Memory B cell (primary cell): ENCODE measurements around the gene TMEM242.

Experiments used
- ATAC-seq: fragments of 150-1000 bp; cut with Tn5 transposase; 2 replicates; pipeline ENCODE4 v1.10.0; 2021; ENCODE audit warnings: low read depth, mild to moderate bottlenecking, moderate library complexity
- DNase-seq, 2 donors: peaks; one replicate each; pipeline ENCODE4 v3.0.0; 2022; ENCODE audit warnings: low spot score in 2 of 2
- H3K27ac Mint-ChIP-seq: one replicate; pipeline ENCODE4 v1.8.0; 2022; ENCODE audit warnings: mild to moderate bottlenecking, moderate library complexity, mixed read lengths
- H3K27me3 Mint-ChIP-seq: one replicate; pipeline ENCODE4 v1.8.0; 2022; ENCODE audit warnings: mixed read lengths
- H3K36me3 Mint-ChIP-seq: one replicate; pipeline ENCODE4 v1.8.0; 2022; ENCODE audit warnings: mild to moderate bottlenecking, mixed read lengths
- H3K4me1 Mint-ChIP-seq: one replicate; pipeline ENCODE4 v1.8.0; 2022; ENCODE audit warnings: mixed read lengths
- H3K4me3 Mint-ChIP-seq: one replicate; pipeline ENCODE4 v1.8.0; 2022; ENCODE audit warnings: mild to moderate bottlenecking, moderate library complexity, mixed read lengths
- H3K9me3 Mint-ChIP-seq: one replicate; pipeline ENCODE4 v1.8.0; 2022; ENCODE audit warnings: mixed read lengths

The TMEM242 gene

DNA sequence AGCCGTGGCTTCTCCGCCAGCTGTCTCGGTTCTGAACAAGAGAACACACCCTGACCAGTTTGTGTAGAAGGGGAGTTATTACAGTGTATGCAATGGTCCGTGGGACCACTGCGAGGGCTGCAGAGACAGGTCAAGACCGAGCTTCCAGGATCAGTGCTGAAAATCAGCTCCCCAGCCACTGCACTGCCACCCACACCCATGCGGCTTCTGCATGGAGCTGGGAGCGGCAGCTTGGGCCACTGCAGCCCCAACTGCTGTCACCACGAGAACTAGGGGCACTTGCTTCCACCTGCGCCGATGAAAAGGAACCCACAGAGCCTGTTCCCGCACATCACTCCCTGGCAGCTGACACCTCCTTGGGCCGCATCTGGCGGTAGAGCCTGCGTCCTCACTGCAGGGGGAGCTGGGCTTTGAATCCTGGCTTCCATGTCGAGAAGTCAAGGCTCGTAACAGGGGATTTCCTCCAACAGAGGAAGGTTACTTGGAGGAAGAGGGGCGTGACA is 56.2 kb downstream of the TMEM242 start:
- ATAC-seq (no peak), DNase-seq (no peak)
- H3K4me3 Mint-ChIP-seq, result no peak overlapping the region
- peaks cover 8% of the 10 kb centered on the region for H3K27me3 Mint-ChIP-seq
- no peaks in the 10 kb centered on the region for H3K36me3 Mint-ChIP-seq
- H3K4me1 Mint-ChIP-seq, result peaks cover 2% of the 10 kb centered on the region
- H3K27ac Mint-ChIP-seq, result no peak overlapping the region
- peaks cover 8% of the 10 kb centered on the region for H3K9me3 Mint-ChIP-seq

- H3K27me3 Mint-ChIP-seq, result peaks cover 12% of the 10 kb centered on the region
- H3K9me3 Mint-ChIP-seq, result peaks cover 8% of the 10 kb centered on the region
- peaks cover 2% of the 10 kb centered on the region for H3K36me3 Mint-ChIP-seq
- peaks cover 2% of the 10 kb centered on the region for H3K4me1 Mint-ChIP-seq
- DNase-seq (no peak), ATAC-seq (no peak)
- no peak overlapping the region for H3K27ac Mint-ChIP-seq
- H3K4me3 Mint-ChIP-seq, result no peak overlapping the region
Measured at GRCh38 chr6:157266274-157267101, 56.8 kb downstream of the TMEM242 start.

DNA sequence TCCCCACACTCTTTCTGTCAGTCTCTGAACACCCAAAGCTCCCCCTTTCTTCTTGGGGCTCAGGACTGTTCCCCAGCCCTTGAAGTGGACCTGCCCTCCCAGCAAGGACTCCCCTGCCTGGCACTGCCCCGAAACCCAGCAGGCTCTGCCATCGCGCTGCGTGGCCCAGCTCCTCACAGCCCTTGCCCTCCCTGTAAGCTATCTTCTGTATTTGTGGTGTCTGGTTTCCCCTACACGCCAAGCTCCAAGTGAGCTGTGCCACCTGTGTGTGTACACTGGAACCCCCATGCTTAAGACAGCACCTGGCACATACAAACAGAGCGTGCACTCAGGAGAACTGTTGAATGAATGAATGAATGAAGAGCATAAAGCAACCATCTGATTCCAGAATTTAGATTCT is 57.7 kb downstream of the TMEM242 start:
- DNase-seq (no peak), ATAC-seq (no peak)
- Mint-ChIP-seq H3K9me3 (peaks cover 7% of the 10 kb centered on the region), H3K4me1 (peaks cover 2% of the 10 kb centered on the region), H3K36me3 (peaks cover 2% of the 10 kb centered on the region), H3K4me3 (no peak overlapping the region), H3K27ac (no peak overlapping the region), H3K27me3 (peaks cover 14% of the 10 kb centered on the region)

- H3K36me3 Mint-ChIP-seq, result peaks cover 2% of the 10 kb centered on the region
- H3K4me3 Mint-ChIP-seq, result no peak overlapping the region
- no peak for ATAC-seq
- peaks cover 2% of the 10 kb centered on the region for H3K4me1 Mint-ChIP-seq
- no peak overlapping the region for H3K27ac Mint-ChIP-seq
- H3K27me3 Mint-ChIP-seq, result peaks cover 14% of the 10 kb centered on the region
- no peak for DNase-seq
- H3K9me3 Mint-ChIP-seq, result peaks cover 3% of the 10 kb centered on the region
Measured at GRCh38 chr6:157265186-157265585, 58.1 kb downstream of the TMEM242 start.

- Mint-ChIP-seq H3K4me3 (no peak overlapping the region), H3K4me1 (peaks cover 2% of the 10 kb centered on the region), H3K27ac (no peak overlapping the region), H3K9me3 (no peaks in the 10 kb centered on the region), H3K36me3 (peaks cover 2% of the 10 kb centered on the region), H3K27me3 (peaks cover 14% of the 10 kb centered on the region)
- DNase-seq (no peak), ATAC-seq (no peak)
Measured at GRCh38 chr6:157264701-157265100, 58.6 kb downstream of the TMEM242 start.

- H3K27me3 Mint-ChIP-seq, result peaks cover 16% of the 10 kb centered on the region
- peaks cover 2% of the 10 kb centered on the region for H3K4me1 Mint-ChIP-seq
- H3K4me3 Mint-ChIP-seq, result no peak overlapping the region
- H3K36me3 Mint-ChIP-seq, result peaks cover 2% of the 10 kb centered on the region
- H3K9me3 Mint-ChIP-seq, result no peaks in the 10 kb centered on the region
- no peak for DNase-seq
- no peak for ATAC-seq
- no peak overlapping the region for H3K27ac Mint-ChIP-seq
Measured at GRCh38 chr6:157263881-157264397, 59.4 kb downstream of the TMEM242 start.

- Mint-ChIP-seq H3K4me1 (peaks cover 2% of the 10 kb centered on the region), H3K27me3 (peaks cover 17% of the 10 kb centered on the region), H3K4me3 (no peak overlapping the region), H3K27ac (no peak overlapping the region), H3K9me3 (no peaks in the 10 kb centered on the region), H3K36me3 (peaks cover 2% of the 10 kb centered on the region)
- DNase-seq, result no peak
- ATAC-seq, result no peak
Measured at GRCh38 chr6:157263146-157263545, 60.2 kb downstream of the TMEM242 start.

GRCh38 chr6:157261606-157262005 is 61.7 kb downstream of the TMEM242 start:
- H3K4me3 Mint-ChIP-seq, result no peak overlapping the region
- no peak overlapping the region for H3K27ac Mint-ChIP-seq
- peaks cover 19% of the 10 kb centered on the region for H3K27me3 Mint-ChIP-seq
- peaks cover 2% of the 10 kb centered on the region for H3K4me1 Mint-ChIP-seq
- H3K36me3 Mint-ChIP-seq, result peaks cover 2% of the 10 kb centered on the region
- no peaks in the 10 kb centered on the region for H3K9me3 Mint-ChIP-seq
- ATAC-seq (no peak), DNase-seq (no peak)

GRCh38 chr6:157260735-157261410 is 62.4 kb downstream of the TMEM242 start:
- Mint-ChIP-seq H3K4me3 (no peak overlapping the region), H3K27me3 (peaks cover 15% of the 10 kb centered on the region), H3K36me3 (peaks cover 2% of the 10 kb centered on the region), H3K4me1 (peaks cover 2% of the 10 kb centered on the region), H3K27ac (no peak overlapping the region), H3K9me3 (no peaks in the 10 kb centered on the region)
- DNase-seq, result no peak
- no peak for ATAC-seq

DNA sequence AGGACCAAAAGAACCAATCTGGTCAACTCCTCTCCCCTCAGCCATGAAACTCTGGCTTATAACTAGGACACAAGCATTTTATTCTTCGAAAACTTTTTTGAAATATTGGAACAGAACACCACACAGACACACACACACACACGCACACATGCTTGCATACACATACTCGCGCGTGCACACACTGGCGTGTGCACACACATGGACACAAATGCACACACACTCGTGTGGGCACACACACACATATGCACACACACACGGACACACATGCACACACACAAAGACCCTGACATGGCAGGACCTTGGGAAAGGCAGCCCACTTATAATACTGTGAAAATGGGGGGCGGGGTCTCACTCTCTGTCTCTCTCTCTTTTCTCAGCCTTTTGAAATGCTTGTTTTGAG is 63.9 kb downstream of the TMEM242 start:
- Mint-ChIP-seq H3K4me1 (peaks cover 2% of the 10 kb centered on the region), H3K9me3 (no peaks in the 10 kb centered on the region), H3K27me3 (peaks cover 17% of the 10 kb centered on the region), H3K36me3 (peaks cover 2% of the 10 kb centered on the region), H3K27ac (no peak overlapping the region), H3K4me3 (no peak overlapping the region)
- ATAC-seq (no peak), DNase-seq (no peak)

- Mint-ChIP-seq H3K4me3 (no peak overlapping the region), H3K4me1 (peaks cover 2% of the 10 kb centered on the region), H3K27ac (no peak overlapping the region), H3K36me3 (peaks cover 2% of the 10 kb centered on the region), H3K27me3 (peaks cover 19% of the 10 kb centered on the region), H3K9me3 (no peaks in the 10 kb centered on the region)
- DNase-seq, result no peak
- ATAC-seq, result no peak
Measured at GRCh38 chr6:157258878-157259277, 64.4 kb downstream of the TMEM242 start.

DNA sequence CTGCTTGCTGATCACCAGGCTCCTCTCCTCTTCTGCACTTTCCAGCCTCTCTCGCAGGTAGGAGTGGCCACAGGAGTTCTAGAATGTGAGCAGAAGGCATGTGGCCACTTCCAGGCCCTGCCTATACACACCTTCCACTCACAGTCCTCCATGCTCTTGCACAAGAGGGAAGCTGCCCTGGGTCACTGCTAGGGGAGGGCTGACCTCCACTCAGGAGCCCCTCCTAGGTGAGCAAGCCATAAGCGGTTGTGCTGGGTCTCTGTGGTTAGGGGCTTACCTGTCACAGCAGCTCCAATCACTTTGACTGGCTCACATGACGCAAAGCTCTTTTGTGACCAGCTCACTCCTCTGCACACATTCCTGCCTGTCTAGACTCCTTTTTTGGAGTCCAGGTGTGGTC is 68.2 kb downstream of the TMEM242 start:
- DNase-seq, result no peak
- H3K27me3 Mint-ChIP-seq, result peaks cover 15% of the 10 kb centered on the region

GRCh38 chr6:157254538-157254937 is 68.8 kb downstream of the TMEM242 start:
- ATAC-seq, result no peak
- no peak overlapping the region for H3K4me3 Mint-ChIP-seq
- no peak for DNase-seq
- no peak overlapping the region for H3K27ac Mint-ChIP-seq
- no peaks in the 10 kb centered on the region for H3K9me3 Mint-ChIP-seq
- no peaks in the 10 kb centered on the region for H3K4me1 Mint-ChIP-seq
- H3K36me3 Mint-ChIP-seq, result no peaks in the 10 kb centered on the region
- peaks cover 15% of the 10 kb centered on the region for H3K27me3 Mint-ChIP-seq

More for the DNA sequence above, 68.2 kb downstream of the TMEM242 start:
- no peak overlapping the region for H3K27ac Mint-ChIP-seq
- H3K9me3 Mint-ChIP-seq, result no peaks in the 10 kb centered on the region
- H3K4me3 Mint-ChIP-seq, result no peak overlapping the region
- ATAC-seq, result no peak
- H3K36me3 Mint-ChIP-seq, result no peaks in the 10 kb centered on the region
- no peaks in the 10 kb centered on the region for H3K4me1 Mint-ChIP-seq

DNA sequence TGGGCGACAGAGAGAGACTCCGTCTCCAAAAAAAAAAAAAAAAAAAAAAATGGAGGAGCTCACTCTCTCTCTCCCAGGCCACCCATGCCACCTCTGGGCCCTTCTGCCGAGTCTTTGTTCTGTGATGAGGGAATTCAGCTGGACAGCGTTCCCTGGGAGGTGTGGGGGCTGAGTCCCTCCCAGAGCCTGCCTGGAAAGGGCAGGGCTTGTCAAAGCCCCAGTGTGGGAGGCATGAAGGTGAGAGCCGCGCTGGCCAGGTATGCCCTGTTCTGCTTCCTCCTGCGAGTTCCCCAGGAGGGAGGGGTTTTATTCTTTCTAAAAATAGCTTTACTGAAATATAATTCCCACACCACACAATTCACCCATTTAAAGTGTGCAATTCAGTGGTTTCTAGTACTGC is 69.6 kb downstream of the TMEM242 start:
- Mint-ChIP-seq H3K4me3 (no peak overlapping the region), H3K4me1 (no peaks in the 10 kb centered on the region), H3K9me3 (no peaks in the 10 kb centered on the region), H3K36me3 (no peaks in the 10 kb centered on the region), H3K27me3 (peaks cover 16% of the 10 kb centered on the region), H3K27ac (no peak overlapping the region)
- DNase-seq (no peak), ATAC-seq (no peak)
